Endothelial cell (in vitro differentiated cells): ENCODE data around the gene EPN1. TPM values are rescaled to one million over a fixed set of nuclear protein-coding genes. Genes with fewer than 3 reads are reported as not detected.

Source experiments
- DNase-seq: peaks from one replicate; pipeline ENCODE4 v3.0.0; 2021; ENCODE audit warnings: low spot score
- H3K27ac Mint-ChIP-seq: one replicate; pipeline ENCODE4 v1.8.0; 2021; ENCODE audit warnings: mixed read lengths, inconsistent platforms; ENCODE audit not compliant: unreplicated experiment
- H3K27me3 Mint-ChIP-seq: one replicate; pipeline ENCODE4 v1.8.0; 2021; ENCODE audit warnings: mild to moderate bottlenecking, moderate library complexity, mixed read lengths, inconsistent platforms; ENCODE audit not compliant: unreplicated experiment
- H3K36me3 Mint-ChIP-seq: one replicate; pipeline ENCODE4 v1.8.0; 2021; ENCODE audit warnings: mild to moderate bottlenecking, low read depth, mixed read lengths, inconsistent platforms; ENCODE audit not compliant: unreplicated experiment
- H3K4me1 Mint-ChIP-seq: one replicate; pipeline ENCODE4 v1.8.0; 2021; ENCODE audit warnings: mild to moderate bottlenecking, mixed read lengths, inconsistent platforms; ENCODE audit not compliant: unreplicated experiment
- H3K4me3 Mint-ChIP-seq: one replicate; pipeline ENCODE4 v1.8.0; 2021; ENCODE audit warnings: mild to moderate bottlenecking, mixed read lengths, inconsistent platforms; ENCODE audit not compliant: unreplicated experiment
- H3K9me3 Mint-ChIP-seq: one replicate; pipeline ENCODE4 v1.8.0; 2021; ENCODE audit warnings: mixed read lengths, inconsistent platforms; ENCODE audit not compliant: unreplicated experiment
- total RNA-seq: library from RNA; stranded (reverse); fragmentation: NEBNext Ultra II Directional; extraction: Animal tissue kit (Norgen Biotek cat#: 25700); gene quantifications from one replicate; pipeline ENCODE4 v1.2.1, GENCODE V29; 2021; ENCODE audit not compliant: unreplicated experiment
- TF ChIP-seq, protein P1 (sequence below): fragments of 200-600 bp; sonication (generic); IDR thresholded peaks from one replicate; pipeline ENCODE4 v1.5.0; 2021; ENCODE audit warnings: antibody characterized with exemption; ENCODE audit not compliant: unreplicated experiment

EPN1 gene
- total RNA-seq, 1 donor from 2014 or later = 250 TPM

GRCh38 chr19:55635856-55636440 is 39.1 kb upstream of the EPN1 start:
- peaks cover 27% of the 10 kb centered on the region for H3K4me1 Mint-ChIP-seq
- H3K36me3 Mint-ChIP-seq = peaks cover 14% of the 10 kb centered on the region
- TF ChIP-seq, protein P1, sequence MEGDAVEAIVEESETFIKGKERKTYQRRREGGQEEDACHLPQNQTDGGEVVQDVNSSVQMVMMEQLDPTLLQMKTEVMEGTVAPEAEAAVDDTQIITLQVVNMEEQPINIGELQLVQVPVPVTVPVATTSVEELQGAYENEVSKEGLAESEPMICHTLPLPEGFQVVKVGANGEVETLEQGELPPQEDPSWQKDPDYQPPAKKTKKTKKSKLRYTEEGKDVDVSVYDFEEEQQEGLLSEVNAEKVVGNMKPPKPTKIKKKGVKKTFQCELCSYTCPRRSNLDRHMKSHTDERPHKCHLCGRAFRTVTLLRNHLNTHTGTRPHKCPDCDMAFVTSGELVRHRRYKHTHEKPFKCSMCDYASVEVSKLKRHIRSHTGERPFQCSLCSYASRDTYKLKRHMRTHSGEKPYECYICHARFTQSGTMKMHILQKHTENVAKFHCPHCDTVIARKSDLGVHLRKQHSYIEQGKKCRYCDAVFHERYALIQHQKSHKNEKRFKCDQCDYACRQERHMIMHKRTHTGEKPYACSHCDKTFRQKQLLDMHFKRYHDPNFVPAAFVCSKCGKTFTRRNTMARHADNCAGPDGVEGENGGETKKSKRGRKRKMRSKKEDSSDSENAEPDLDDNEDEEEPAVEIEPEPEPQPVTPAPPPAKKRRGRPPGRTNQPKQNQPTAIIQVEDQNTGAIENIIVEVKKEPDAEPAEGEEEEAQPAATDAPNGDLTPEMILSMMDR = no peak
- no peak for DNase-seq
- no peaks in the 10 kb centered on the region for H3K9me3 Mint-ChIP-seq
- peak overlapping the region; percentile 100 for H3K27ac Mint-ChIP-seq
- H3K27me3 Mint-ChIP-seq = peaks cover 19% of the 10 kb centered on the region
- H3K4me3 Mint-ChIP-seq = peak overlapping the region; percentile 99

- Mint-ChIP-seq H3K36me3 (peaks cover 15% of the 10 kb centered on the region), H3K27ac (peak overlapping the region; percentile 100), H3K27me3 (peaks cover 21% of the 10 kb centered on the region), H3K4me1 (peaks cover 31% of the 10 kb centered on the region), H3K9me3 (no peaks in the 10 kb centered on the region), H3K4me3 (peak overlapping the region; percentile 99)
- no peak for DNase-seq
- TF ChIP-seq, protein P1 = no peak
These were observed 38.3 kb upstream of the EPN1 start for GRCh38 chr19:55636723-55637122.

- Mint-ChIP-seq H3K36me3 (peaks cover 20% of the 10 kb centered on the region), H3K27me3 (peaks cover 21% of the 10 kb centered on the region), H3K9me3 (no peaks in the 10 kb centered on the region), H3K4me3 (peak overlapping the region; percentile 65), H3K4me1 (peaks cover 36% of the 10 kb centered on the region), H3K27ac (peak overlapping the region; percentile 77)
- TF ChIP-seq, protein P1 = no peak
- no peak for DNase-seq
These were observed 37.5 kb upstream of the EPN1 start for GRCh38 chr19:55637534-55637933.

DNA sequence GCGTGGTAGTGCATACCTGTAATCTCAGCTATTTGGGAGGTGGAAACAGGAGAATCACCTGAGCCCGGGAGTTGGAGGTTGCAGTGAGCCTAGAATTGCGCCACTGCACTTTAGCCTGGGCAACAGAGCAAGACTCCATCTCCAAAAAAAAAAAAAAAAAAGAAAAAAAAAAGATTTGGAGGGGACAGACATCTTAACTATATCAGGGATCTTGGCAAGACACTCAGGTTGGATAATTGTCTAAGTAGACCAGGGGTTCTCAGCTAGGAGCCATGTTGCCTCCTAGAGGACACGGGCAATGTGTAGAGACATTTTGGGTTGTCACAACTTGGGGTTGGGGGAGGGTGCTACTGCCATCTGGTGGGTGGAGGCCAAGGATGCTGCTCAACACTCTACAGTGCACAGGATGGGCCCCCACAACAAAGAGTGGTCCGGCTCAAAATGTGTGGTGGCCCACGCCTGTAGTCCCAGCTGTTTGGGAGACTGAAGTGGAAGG is 36.1 kb upstream of the EPN1 start:
- Mint-ChIP-seq H3K9me3 (no peaks in the 10 kb centered on the region), H3K27ac (peak overlapping the region; percentile 36), H3K4me1 (peaks cover 43% of the 10 kb centered on the region), H3K36me3 (peaks cover 26% of the 10 kb centered on the region), H3K4me3 (peak overlapping the region; percentile 78), H3K27me3 (peaks cover 23% of the 10 kb centered on the region)
- DNase-seq = peak; percentile 55
- TF ChIP-seq, protein P1 = peak; percentile 30

- TF ChIP-seq, protein P1 = no peak
- H3K27me3 Mint-ChIP-seq = peaks cover 22% of the 10 kb centered on the region
- peaks cover 26% of the 10 kb centered on the region for H3K36me3 Mint-ChIP-seq
- peaks cover 38% of the 10 kb centered on the region for H3K4me1 Mint-ChIP-seq
- no peak for DNase-seq
- peak overlapping the region; percentile 70 for H3K27ac Mint-ChIP-seq
- H3K9me3 Mint-ChIP-seq = no peaks in the 10 kb centered on the region
- peak overlapping the region; percentile 91 for H3K4me3 Mint-ChIP-seq
These were observed 34.9 kb upstream of the EPN1 start for GRCh38 chr19:55640043-55640576.
